Mesenchymal stem cell (in vitro differentiated cells and primary cell): Measurements from ENCODE around the gene ARHGAP12.

ENCODE experiments used
- DNase-seq: peaks from one replicate; pipeline ENCODE4 v3.0.0-alpha.2; 2013
- H2AFZ ChIP-seq: one replicate; pipeline ENCODE4 v1.6.1; 2013; ENCODE audit warnings: low read depth, mild to moderate bottlenecking, control low read depth, inconsistent platforms, low read length, moderate library complexity
- H2AK5ac ChIP-seq: 2 replicates; pipeline ENCODE4 v1.6.1; 2013; ENCODE audit warnings: low read length, moderate library complexity, mild to moderate bottlenecking, inconsistent platforms; ENCODE audit not compliant: severe bottlenecking
- H2BK120ac ChIP-seq: one replicate; pipeline ENCODE4 v1.6.1; 2013; ENCODE audit warnings: low read depth, mild to moderate bottlenecking, inconsistent platforms, low read length, moderate library complexity
- H2BK12ac ChIP-seq, 2 experiments: one replicate each; pipeline ENCODE4 v1.6.1; 2013; ENCODE audit warnings: inconsistent platforms in 2 of 2, low read length in 2 of 2, mild to moderate bottlenecking in 2 of 2, moderate library complexity in 2 of 2, control low read depth in 1 of 2
- H2BK15ac ChIP-seq: one replicate; pipeline ENCODE4 v1.6.1; 2013; ENCODE audit warnings: mild to moderate bottlenecking, low read depth, inconsistent platforms; ENCODE audit not compliant: poor library complexity, severe bottlenecking
- H2BK5ac ChIP-seq: 2 replicates; pipeline ENCODE4 v1.6.1; 2013; ENCODE audit warnings: low read depth, mild to moderate bottlenecking, low read length, control low read depth, inconsistent platforms; ENCODE audit not compliant: poor library complexity, severe bottlenecking
- H3K14ac ChIP-seq, 2 experiments: one replicate each; pipeline ENCODE4 v1.6.1; 2013; ENCODE audit warnings: inconsistent platforms in 2 of 2, low read length in 2 of 2, control low read depth in 1 of 2, mild to moderate bottlenecking in 1 of 2, moderate library complexity in 1 of 2
- H3K18ac ChIP-seq, 2 experiments: one replicate each; pipeline ENCODE4 v1.6.1; 2013; ENCODE audit warnings: inconsistent platforms in 2 of 2, low read length in 2 of 2, control low read depth in 1 of 2, low read depth in 1 of 2, mild to moderate bottlenecking in 1 of 2
- H3K23ac ChIP-seq, 2 experiments: one replicate each; pipeline ENCODE4 v1.6.1; 2013; ENCODE audit warnings: inconsistent platforms in 2 of 2, low read length in 2 of 2, mild to moderate bottlenecking in 2 of 2, moderate library complexity in 2 of 2, control low read depth in 1 of 2
- H3K27ac ChIP-seq: 2 replicates; pipeline ENCODE4 v1.5.1; 2013; ENCODE audit warnings: mild to moderate bottlenecking, moderate library complexity, low read length, control low read depth, inconsistent platforms; ENCODE audit not compliant: poor library complexity, severe bottlenecking
- H3K27me3 ChIP-seq, 2 experiments: 2 replicates each; pipeline versions ENCODE4 v1.6.1 to v1.7.0; 2013; ENCODE audit warnings: low read length in 2 of 2, mild to moderate bottlenecking in 2 of 2, moderate library complexity in 2 of 2, control low read depth in 1 of 2, inconsistent platforms in 1 of 2; ENCODE audit not compliant: control insufficient read depth in 1 of 2, insufficient read depth in 1 of 2
- H3K36me3 ChIP-seq, 2 experiments: 2 replicates each; pipeline versions ENCODE4 v1.6.1 to v1.7.0; 2013; ENCODE audit warnings: low read length in 2 of 2, control low read depth in 1 of 2, inconsistent platforms in 1 of 2, low read depth in 1 of 2, mild to moderate bottlenecking in 1 of 2; ENCODE audit not compliant: insufficient read depth in 2 of 2, control insufficient read depth in 1 of 2
- H3K4ac ChIP-seq, 2 experiments: one replicate each; pipeline ENCODE4 v1.6.1; 2013; ENCODE audit warnings: inconsistent platforms in 2 of 2, low read length in 2 of 2, mild to moderate bottlenecking in 2 of 2, moderate library complexity in 2 of 2, control low read depth in 1 of 2, low read depth in 1 of 2
- H3K4me1 ChIP-seq: 2 replicates; pipeline ENCODE4 v1.6.1; 2013; ENCODE audit warnings: low read depth, low read length, control low read depth; ENCODE audit not compliant: control insufficient read depth, insufficient read depth
- H3K4me2 ChIP-seq: 2 replicates; pipeline ENCODE4 v1.6.1; 2013; ENCODE audit warnings: low read length, mild to moderate bottlenecking, inconsistent platforms; ENCODE audit not compliant: poor library complexity, severe bottlenecking
- H3K4me3 ChIP-seq, 2 experiments: 2 replicates each; pipeline versions ENCODE4 v1.5.1 to v1.7.0; 2013; ENCODE audit warnings: low read length in 2 of 2, mild to moderate bottlenecking in 2 of 2, control low read depth in 1 of 2, low read depth in 1 of 2; ENCODE audit not compliant: insufficient read depth in 1 of 2
- H3K79me1 ChIP-seq: replicated peaks from 2 replicates; pipeline ENCODE4 v1.6.1; 2013; ENCODE audit warnings: mild to moderate bottlenecking, control low read depth, low read length, inconsistent platforms; ENCODE audit not compliant: poor library complexity, severe bottlenecking
- H3K9ac ChIP-seq: 2 replicates; pipeline ENCODE4 v1.7.0; 2013; ENCODE audit warnings: mild to moderate bottlenecking, low read length, moderate library complexity
- H3K9me3 ChIP-seq: 2 replicates; pipeline ENCODE4 v1.7.0; 2013; ENCODE audit warnings: mild to moderate bottlenecking, low read length; ENCODE audit not compliant: control insufficient read depth
- H4K8ac ChIP-seq: one replicate; pipeline ENCODE4 v1.6.1; 2013; ENCODE audit warnings: inconsistent platforms, mild to moderate bottlenecking, low read length, moderate library complexity
- H4K91ac ChIP-seq: one replicate; pipeline ENCODE4 v1.6.1; 2013; ENCODE audit warnings: mild to moderate bottlenecking, low read length, inconsistent platforms
- WGBS: methylation state at CpG from one replicate; pipeline ENCODE4 v1.1.7; 2013; ENCODE audit warnings: mixed read lengths; 5-methylcytosine and 5-hydroxymethylcytosine counted together

The ARHGAP12 gene

GRCh38 chr10:31958856-31959255, 30.2 kb upstream of the ARHGAP12 start:
- H2BK5ac ChIP-seq, result no peak overlapping the region
- H3K9ac ChIP-seq, result no peak overlapping the region
- no peaks in the 10 kb centered on the region for H3K79me1 ChIP-seq
- no peak overlapping the region for H3K4me2 ChIP-seq
- no peak overlapping the region for H2BK120ac ChIP-seq
- H3K18ac ChIP-seq, result no peak overlapping the region
- peaks cover 2% of the 10 kb centered on the region for H3K4me1 ChIP-seq
- no peak overlapping the region for H3K4ac ChIP-seq
- no peaks in the 10 kb centered on the region for H3K27me3 ChIP-seq
- WGBS, result 96% methylated on average over 2 of the region's 2 CpGs
- no peak overlapping the region for H2AFZ ChIP-seq
- no peak overlapping the region for H2BK12ac ChIP-seq
- H3K14ac ChIP-seq, result no peak overlapping the region
- H2BK15ac ChIP-seq, result no peak overlapping the region
- no peak overlapping the region for H3K27ac ChIP-seq
- no peak for DNase-seq
- H3K9me3 ChIP-seq, result no peaks in the 10 kb centered on the region
- H3K23ac ChIP-seq, result no peak overlapping the region
- no peak overlapping the region for H2AK5ac ChIP-seq
- no peak overlapping the region for H4K91ac ChIP-seq
- no peak overlapping the region for H3K4me3 ChIP-seq
- no peaks in the 10 kb centered on the region for H3K36me3 ChIP-seq
- no peak overlapping the region for H4K8ac ChIP-seq

- Histone ChIP-seq H3K9me3 (no peaks in the 10 kb centered on the region), H4K91ac (no peak overlapping the region), H3K27me3 (no peaks in the 10 kb centered on the region), H2BK15ac (no peak overlapping the region), H2BK12ac (no peak overlapping the region), H3K4ac (no peak overlapping the region), H3K9ac (no peak overlapping the region), H2BK5ac (no peak overlapping the region), H3K27ac (no peak overlapping the region), H2AK5ac (no peak overlapping the region), H3K4me3 (no peak overlapping the region), H3K4me2 (no peak overlapping the region), H3K79me1 (no peaks in the 10 kb centered on the region), H3K18ac (no peak overlapping the region), H3K36me3 (no peaks in the 10 kb centered on the region), H3K14ac (no peak overlapping the region), H4K8ac (no peak overlapping the region), H2BK120ac (no peak overlapping the region), H3K23ac (no peak overlapping the region), H3K4me1 (no peaks in the 10 kb centered on the region), H2AFZ (no peak overlapping the region)
- 93% methylated on average over 3 of the region's 5 CpGs for WGBS
- DNase-seq, result no peak
Measured at GRCh38 chr10:31956200-31956946, 27.7 kb upstream of the ARHGAP12 start.

- no peak overlapping the region for H2BK12ac ChIP-seq
- no peak overlapping the region for H2BK15ac ChIP-seq
Measured at GRCh38 chr10:31954410-31955191, 26.0 kb upstream of the ARHGAP12 start.

GRCh38 chr10:31953480-31953879, 24.8 kb upstream of the ARHGAP12 start:
- Histone ChIP-seq H3K23ac (no peak overlapping the region), H2AFZ (no peak overlapping the region), H2BK15ac (no peak overlapping the region), H3K9me3 (no peaks in the 10 kb centered on the region), H3K27ac (no peak overlapping the region), H3K79me1 (no peaks in the 10 kb centered on the region), H3K4me1 (no peaks in the 10 kb centered on the region), H2AK5ac (no peak overlapping the region), H2BK12ac (no peak overlapping the region), H3K27me3 (no peaks in the 10 kb centered on the region), H2BK120ac (no peak overlapping the region), H2BK5ac (no peak overlapping the region), H3K9ac (no peak overlapping the region), H4K8ac (no peak overlapping the region), H3K18ac (no peak overlapping the region), H3K4me2 (no peak overlapping the region), H3K4me3 (no peak overlapping the region), H4K91ac (no peak overlapping the region), H3K14ac (no peak overlapping the region), H3K4ac (no peak overlapping the region), H3K36me3 (no peaks in the 10 kb centered on the region)
- no peak for DNase-seq
- 90% methylated on average over 2 of the region's 2 CpGs for WGBS

More at GRCh38 chr10:31954410-31955191, 26.0 kb upstream of the ARHGAP12 start:
- no peak overlapping the region for H3K4me2 ChIP-seq
- no peak overlapping the region for H2AFZ ChIP-seq
- no peak overlapping the region for H3K9ac ChIP-seq
- no peak overlapping the region for H3K4me3 ChIP-seq
- no peak overlapping the region for H3K18ac ChIP-seq
- H3K27me3 ChIP-seq, result no peaks in the 10 kb centered on the region
- no peak overlapping the region for H4K8ac ChIP-seq
- H4K91ac ChIP-seq, result no peak overlapping the region
- no peaks in the 10 kb centered on the region for H3K36me3 ChIP-seq
- no peaks in the 10 kb centered on the region for H3K79me1 ChIP-seq
- no peaks in the 10 kb centered on the region for H3K9me3 ChIP-seq
- no peak overlapping the region for H3K14ac ChIP-seq
- H3K23ac ChIP-seq, result no peak overlapping the region
- no peak for DNase-seq
- no peak overlapping the region for H3K4ac ChIP-seq
- H2BK120ac ChIP-seq, result no peak overlapping the region
- no peak overlapping the region for H3K27ac ChIP-seq
- no peak overlapping the region for H2AK5ac ChIP-seq
- H3K4me1 ChIP-seq, result no peaks in the 10 kb centered on the region
- no peak overlapping the region for H2BK5ac ChIP-seq
- WGBS, result 82% methylated on average over 2 of the region's 2 CpGs
